ENCODE data around the gene SLC7A6.

Gene SLC7A6

GRCh38 chr16:68235108-68235886, 29.0 kb upstream of the SLC7A6 start:
- DNase-seq (ENCODE audit: low read depth in 2 of 2), result no peak

GRCh38 chr16:68235887-68236136, 28.5 kb upstream of the SLC7A6 start, which contains the start of gene ESRP2:
Gene ESRP2, minus strand, starts transcription at chr16:68236127. Its CDS starts 82 bp downstream, at chr16:68236045.
- DNase-seq (ENCODE audit: low read depth in 2 of 2), result no peak

GRCh38 chr16:68236137-68236825, 28.0 kb upstream of the SLC7A6 start:
- DNase-seq (ENCODE audit: low read depth in 2 of 2), result no peak

DNA sequence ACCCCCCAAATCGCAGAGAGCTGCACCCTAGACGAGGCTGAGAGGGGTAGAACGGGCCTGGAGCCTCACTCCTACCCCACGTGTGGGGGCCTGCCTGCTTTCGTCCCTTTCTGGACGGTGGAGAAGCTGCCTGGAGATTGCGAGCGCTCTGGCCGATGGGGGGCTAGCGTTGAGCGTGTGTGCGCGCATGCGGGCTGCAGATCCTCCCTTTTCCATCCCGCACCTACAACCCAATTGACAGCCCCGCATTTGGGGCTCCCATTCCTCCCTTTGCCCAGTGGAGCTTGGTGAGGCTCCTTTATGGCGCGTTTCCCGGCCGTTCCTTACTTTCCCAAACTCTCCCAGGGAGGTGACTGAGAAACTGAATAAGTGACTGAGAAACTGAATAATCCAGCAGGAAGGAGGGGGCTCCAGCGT, 27.5 kb upstream of the SLC7A6 start:
- no peak for DNase-seq (ENCODE audit: low read depth in 2 of 2)

GRCh38 chr16:68237243-68238028, 26.9 kb upstream of the SLC7A6 start:
- peak; percentile 86 to 91 for DNase-seq (ENCODE audit: low read depth in 2 of 2)

GRCh38 chr16:68238029-68238345, 26.3 kb upstream of the SLC7A6 start:
- DNase-seq (ENCODE audit: low read depth in 2 of 2), result no peak

- DNase-seq (ENCODE audit: low read depth in 2 of 2), result no peak
Measured at GRCh38 chr16:68242085-68242484, 22.2 kb upstream of the SLC7A6 start.

DNA sequence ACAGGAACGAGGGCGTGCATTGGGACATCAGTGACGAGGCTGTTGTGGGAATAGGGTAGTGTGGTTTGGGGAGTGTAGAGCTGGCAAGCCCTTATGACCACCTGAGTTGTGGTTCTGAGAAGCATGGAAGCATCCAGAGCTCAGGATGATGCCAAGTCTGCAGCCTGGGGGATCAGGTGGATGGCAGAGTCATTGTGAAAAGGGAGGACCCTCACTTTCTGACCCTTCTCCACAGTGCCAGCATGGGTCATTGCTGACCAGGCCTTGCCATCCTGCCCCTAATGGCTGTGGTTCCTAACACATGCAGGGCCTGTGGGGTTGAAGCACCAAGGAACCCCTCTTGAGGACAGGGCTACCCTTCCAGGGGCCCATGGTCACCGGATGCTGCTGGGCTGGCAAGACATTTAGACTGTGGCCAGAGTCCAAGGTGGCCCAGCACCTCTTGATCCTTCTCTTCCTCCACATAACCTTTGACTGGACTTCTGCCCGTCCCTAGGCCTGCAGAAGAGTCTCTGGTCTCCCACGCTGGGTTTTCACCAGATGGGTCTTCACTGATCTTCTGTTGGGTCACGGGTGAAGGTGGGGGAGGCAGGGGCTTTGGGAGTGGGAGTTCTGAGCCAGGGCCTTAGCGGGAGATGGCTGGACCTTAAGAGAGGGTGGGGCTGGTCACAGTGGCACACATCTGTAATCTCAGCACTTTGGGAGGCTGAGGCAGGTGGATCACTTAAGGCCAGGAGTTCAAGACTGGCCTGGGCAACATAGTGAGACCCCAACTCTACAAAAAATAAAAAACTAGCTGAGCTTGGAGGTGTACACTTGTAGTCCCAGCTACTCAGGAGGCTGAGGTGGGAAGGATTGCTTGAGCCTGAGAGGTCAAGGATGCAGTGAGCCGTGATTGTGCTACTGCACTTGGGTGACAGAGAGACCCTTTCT, 21.1 kb upstream of the SLC7A6 start:
- no peak for DNase-seq (ENCODE audit: low read depth in 2 of 2)

GRCh38 chr16:68244481-68244902, 19.8 kb upstream of the SLC7A6 start:
- DNase-seq (ENCODE audit: low read depth in 2 of 2), result no peak

GRCh38 chr16:68244903-68245853, 19.1 kb upstream of the SLC7A6 start, which contains the start of gene PLA2G15:
Gene PLA2G15, plus strand, starts transcription at chr16:68245373. Its CDS starts 54 bp downstream, at chr16:68245427.
- peak; percentile 96 to 98 for DNase-seq (ENCODE audit: low read depth in 2 of 2)

- no peak for DNase-seq (ENCODE audit: low read depth in 2 of 2)
Measured at GRCh38 chr16:68246121-68246520, 18.2 kb upstream of the SLC7A6 start.

- DNase-seq (ENCODE audit: low read depth in 2 of 2), result no peak
Measured at GRCh38 chr16:68246666-68247065, 17.7 kb upstream of the SLC7A6 start.

DNA sequence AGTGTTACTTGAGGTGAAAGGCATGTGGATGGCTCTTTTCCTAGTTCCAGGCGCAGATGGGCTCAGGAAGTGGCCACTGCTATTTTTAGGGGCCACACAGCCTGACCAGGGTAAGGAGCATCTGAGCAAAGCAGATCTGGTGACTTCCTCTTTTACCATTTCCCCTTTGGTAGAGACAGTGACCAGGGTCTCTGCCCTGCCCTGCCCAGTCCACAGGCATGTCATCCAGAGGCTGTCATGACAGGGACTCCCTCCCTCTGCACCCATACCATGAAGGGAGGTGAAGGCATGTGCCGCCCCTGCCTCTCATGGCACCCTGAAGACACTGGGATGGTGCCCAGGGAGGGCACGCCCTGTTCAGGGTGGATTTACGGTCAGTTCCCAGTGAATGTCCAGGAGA, 16.9 kb upstream of the SLC7A6 start:
- DNase-seq (ENCODE audit: low read depth in 2 of 2), result no peak

DNA sequence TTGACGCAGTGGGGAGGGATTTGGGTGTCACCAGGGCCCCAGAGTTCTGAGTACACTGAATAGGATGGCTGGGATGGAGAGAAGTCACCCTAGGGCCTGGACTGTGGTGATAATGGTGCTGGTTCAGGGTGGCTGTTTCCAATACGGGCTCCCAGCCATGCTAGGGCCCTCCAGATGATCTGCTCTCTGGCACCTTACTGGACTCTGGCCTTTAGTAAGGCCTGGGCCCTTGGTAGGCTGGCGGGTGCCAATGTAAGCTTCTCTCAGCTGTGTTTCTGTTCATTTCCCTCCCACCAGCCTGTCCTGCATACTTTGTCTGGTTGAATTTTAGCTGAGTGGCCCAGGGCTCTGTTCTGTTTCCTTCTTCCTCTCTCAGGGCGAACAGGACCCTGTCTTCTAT, 16.4 kb upstream of the SLC7A6 start:
- no peak for DNase-seq (ENCODE audit: low read depth in 2 of 2)

- DNase-seq (ENCODE audit: low read depth in 2 of 2), result no peak
Measured at GRCh38 chr16:68249371-68249770, 15.0 kb upstream of the SLC7A6 start.

GRCh38 chr16:68250951-68251350, 13.4 kb upstream of the SLC7A6 start:
- no peak for DNase-seq (ENCODE audit: low read depth in 2 of 2)

DNA sequence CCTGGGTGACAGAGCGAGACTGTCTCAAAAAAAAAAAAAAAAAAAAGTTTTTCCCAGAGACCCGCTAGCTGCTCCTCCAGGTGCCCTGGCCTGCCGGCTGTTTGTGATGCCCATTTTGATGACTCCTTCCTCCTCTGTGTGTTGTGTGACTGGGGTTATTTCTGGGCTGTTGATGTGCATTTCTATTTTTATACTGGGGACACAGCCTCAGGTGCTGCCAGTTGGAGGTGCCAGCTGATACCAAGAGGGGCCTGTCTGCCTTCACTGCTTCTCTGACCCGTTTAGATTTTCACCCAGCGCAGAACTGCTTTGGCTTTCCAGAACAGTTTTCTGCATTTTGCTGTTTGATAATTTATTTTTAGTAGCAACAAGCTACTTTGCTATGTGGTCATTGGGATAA, 12.5 kb upstream of the SLC7A6 start:
- DNase-seq (ENCODE audit: low read depth in 2 of 2), result no peak

- no peak for DNase-seq (ENCODE audit: low read depth in 2 of 2)
Measured at GRCh38 chr16:68252383-68252782, 11.9 kb upstream of the SLC7A6 start.

DNA sequence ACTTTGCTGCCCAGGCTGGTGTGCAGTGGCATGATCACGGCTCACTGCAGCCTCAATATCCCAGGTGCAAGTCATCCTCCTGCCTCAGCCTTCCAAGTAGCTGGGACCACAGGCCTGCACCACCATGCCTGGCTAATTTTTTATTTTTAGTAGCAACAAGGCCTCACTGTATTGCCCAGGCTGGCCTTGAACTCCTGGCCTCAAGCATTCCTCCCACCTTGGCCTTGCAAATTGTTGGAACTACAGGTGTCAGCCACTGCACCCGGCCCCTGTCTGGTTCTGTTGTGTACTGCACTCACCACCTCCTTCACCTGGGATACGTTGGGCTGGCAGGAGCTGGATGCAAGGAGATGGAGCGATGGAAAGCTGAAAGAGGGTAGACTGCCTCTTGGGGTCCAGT, 10.6 kb upstream of the SLC7A6 start:
- no peak for DNase-seq (ENCODE audit: low read depth in 2 of 2)

DNA sequence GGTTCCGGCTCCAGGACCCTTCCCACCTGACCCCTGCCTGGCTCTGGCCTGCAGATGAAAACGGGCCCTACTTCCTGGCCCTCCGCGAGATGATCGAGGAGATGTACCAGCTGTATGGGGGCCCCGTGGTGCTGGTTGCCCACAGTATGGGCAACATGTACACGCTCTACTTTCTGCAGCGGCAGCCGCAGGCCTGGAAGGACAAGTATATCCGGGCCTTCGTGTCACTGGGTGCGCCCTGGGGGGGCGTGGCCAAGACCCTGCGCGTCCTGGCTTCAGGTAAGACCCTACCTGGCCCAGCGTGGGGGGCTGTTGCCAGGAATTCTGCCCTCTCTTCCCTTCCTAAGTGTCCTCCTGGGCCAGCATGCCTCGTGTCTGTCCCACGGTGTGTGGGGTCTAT, 8.6 kb upstream of the SLC7A6 start:
- DNase-seq (ENCODE audit: low read depth in 2 of 2), result no peak
